Activated CD8-positive, alpha-beta memory T cell treated with anti-CD3 and anti-CD28 coated beads, Interleukin-2, amount 10 ng/mL, durations not matched to agents 7 days and 5 days (primary cell): Measurements from ENCODE around the gene TCOF1. TPM values are rescaled to one million over a fixed set of nuclear protein-coding genes. Genes with fewer than 3 reads are reported as not detected.
A peak's percentile ranks its signal among the peaks of the same experiment; 100 is the strongest.

Source experiments
- ATAC-seq: fragments of 150-1000 bp; cut with Tn5 transposase; one replicate; pipeline ENCODE4 v1.10.0; 2021; ENCODE audit warnings: moderate library complexity
- CTCF ChIA-PET: fragments of 350-600 bp; sonication (Branson Sonifier 250); formaldehyde crosslinking; loops from one replicate; lab custom pipeline; 2021; ENCODE audit warnings: antibody characterized with exemption; lab: Charles Lee
- DNase-seq: peaks from one replicate; pipeline ENCODE4 v3.0.0-alpha.2; 2020
- H3K27ac Mint-ChIP-seq: one replicate; pipeline ENCODE4 v1.8.0; 2021; ENCODE audit warnings: mild to moderate bottlenecking, mixed read lengths
- H3K27me3 Mint-ChIP-seq: one replicate; pipeline ENCODE4 v1.8.0; 2021; ENCODE audit warnings: mixed read lengths
- H3K36me3 Mint-ChIP-seq: one replicate; pipeline ENCODE4 v1.8.0; 2021; ENCODE audit warnings: mild to moderate bottlenecking, mixed read lengths
- H3K4me1 Mint-ChIP-seq: one replicate; pipeline ENCODE4 v1.8.0; 2021; ENCODE audit warnings: mixed read lengths
- H3K4me3 Mint-ChIP-seq: one replicate; pipeline ENCODE4 v1.8.0; 2021; ENCODE audit warnings: mild to moderate bottlenecking, moderate library complexity, mixed read lengths
- H3K9me3 Mint-ChIP-seq: one replicate; pipeline ENCODE4 v1.8.0; 2022; ENCODE audit warnings: low read depth, mixed read lengths
- total RNA-seq, 2 experiments: library from RNA; stranded (reverse); gene quantifications; one replicate each; pipeline ENCODE4 v1.2.3, GENCODE V29; 2021

Gene TCOF1
- total RNA-seq, 2 experiments from 2014 or later, result 95.3 to 96.9 TPM

- peaks cover 17% of the 10 kb centered on the region for H3K27me3 Mint-ChIP-seq
- no peak for DNase-seq
- no peak for ATAC-seq
- CTCF ChIA-PET, result no interaction called here
- no peak overlapping the region for H3K4me3 Mint-ChIP-seq
- no peaks in the 10 kb centered on the region for H3K9me3 Mint-ChIP-seq
- H3K27ac Mint-ChIP-seq, result no peak overlapping the region
- no peaks in the 10 kb centered on the region for H3K36me3 Mint-ChIP-seq
- no peaks in the 10 kb centered on the region for H3K4me1 Mint-ChIP-seq
Measured at GRCh38 chr5:150329881-150330876, 27.3 kb upstream of the TCOF1 start.

GRCh38 chr5:150333400-150333799 lies 24.1 kb upstream of the TCOF1 start:
- no peak for DNase-seq
- Mint-ChIP-seq H3K36me3 (no peaks in the 10 kb centered on the region), H3K4me3 (no peak overlapping the region), H3K9me3 (no peaks in the 10 kb centered on the region), H3K27ac (no peak overlapping the region), H3K4me1 (no peaks in the 10 kb centered on the region), H3K27me3 (peaks cover 17% of the 10 kb centered on the region)
- ATAC-seq, result no peak
- CTCF ChIA-PET, result interaction anchor here (1.3 to 1.4 kb wide), 2 partner anchors 16 to 18 kb away, joined by 3 read pairs; no protein-coding TSS in a partner anchor

GRCh38 chr5:150335778-150336177 lies 21.7 kb upstream of the TCOF1 start:
- peaks cover under 1% of the 10 kb centered on the region for H3K4me1 Mint-ChIP-seq
- CTCF ChIA-PET, result no interaction called here
- H3K27me3 Mint-ChIP-seq, result peaks cover 7% of the 10 kb centered on the region
- no peaks in the 10 kb centered on the region for H3K36me3 Mint-ChIP-seq
- DNase-seq (no peak), ATAC-seq (no peak)
- no peak overlapping the region for H3K27ac Mint-ChIP-seq
- H3K9me3 Mint-ChIP-seq, result no peaks in the 10 kb centered on the region
- H3K4me3 Mint-ChIP-seq, result no peak overlapping the region

GRCh38 chr5:150338546-150338945 lies 19.0 kb upstream of the TCOF1 start:
- no peak for ATAC-seq
- Mint-ChIP-seq H3K27me3 (peaks cover 9% of the 10 kb centered on the region), H3K4me3 (no peak overlapping the region), H3K36me3 (no peaks in the 10 kb centered on the region), H3K4me1 (peaks cover 28% of the 10 kb centered on the region), H3K9me3 (no peaks in the 10 kb centered on the region), H3K27ac (no peak overlapping the region)
- DNase-seq, result no peak
- CTCF ChIA-PET, result no interaction called here

- Mint-ChIP-seq H3K27me3 (peaks cover 9% of the 10 kb centered on the region), H3K4me3 (no peak overlapping the region), H3K4me1 (peaks cover 28% of the 10 kb centered on the region), H3K9me3 (no peaks in the 10 kb centered on the region), H3K36me3 (no peaks in the 10 kb centered on the region), H3K27ac (no peak overlapping the region)
- CTCF ChIA-PET, result no interaction called here
- ATAC-seq (no peak), DNase-seq (no peak)
Measured at GRCh38 chr5:150339165-150339564, 18.3 kb upstream of the TCOF1 start.

- no peak for ATAC-seq
- Mint-ChIP-seq H3K27ac (no peak overlapping the region), H3K36me3 (no peaks in the 10 kb centered on the region), H3K27me3 (peaks cover 6% of the 10 kb centered on the region), H3K9me3 (no peaks in the 10 kb centered on the region), H3K4me3 (no peak overlapping the region), H3K4me1 (peaks cover 31% of the 10 kb centered on the region)
- CTCF ChIA-PET, result no interaction called here
- DNase-seq, result no peak
Measured at GRCh38 chr5:150339841-150340240, 17.7 kb upstream of the TCOF1 start.

GRCh38 chr5:150340614-150341255 lies 16.8 kb upstream of the TCOF1 start:
- peaks cover 31% of the 10 kb centered on the region for H3K4me1 Mint-ChIP-seq
- H3K36me3 Mint-ChIP-seq, result no peaks in the 10 kb centered on the region
- CTCF ChIA-PET, result interaction anchor here (0.6 to 0.7 kb wide), 2 partner anchors 56 to 952 kb away, joined by 3 to 4 read pairs; no protein-coding TSS in a partner anchor
- ATAC-seq (no peak), DNase-seq (no peak)
- H3K9me3 Mint-ChIP-seq, result no peaks in the 10 kb centered on the region
- H3K27ac Mint-ChIP-seq, result no peak overlapping the region
- H3K27me3 Mint-ChIP-seq, result peaks cover 5% of the 10 kb centered on the region
- no peak overlapping the region for H3K4me3 Mint-ChIP-seq

GRCh38 chr5:150341331-150341730 lies 16.2 kb upstream of the TCOF1 start:
- Mint-ChIP-seq H3K27me3 (peaks cover 5% of the 10 kb centered on the region), H3K4me1 (peaks cover 31% of the 10 kb centered on the region), H3K4me3 (no peak overlapping the region), H3K27ac (no peak overlapping the region), H3K9me3 (no peaks in the 10 kb centered on the region), H3K36me3 (no peaks in the 10 kb centered on the region)
- ATAC-seq (no peak), DNase-seq (no peak)
- CTCF ChIA-PET, result interaction anchor here (0.6 to 1.8 kb wide), 2 partner anchors 9 to 55 kb away, joined by 3 to 8 read pairs; no protein-coding TSS in a partner anchor

- Mint-ChIP-seq H3K4me1 (peaks cover 33% of the 10 kb centered on the region), H3K27me3 (peaks cover 5% of the 10 kb centered on the region), H3K9me3 (no peaks in the 10 kb centered on the region), H3K36me3 (no peaks in the 10 kb centered on the region), H3K4me3 (no peak overlapping the region), H3K27ac (no peak overlapping the region)
- DNase-seq (no peak), ATAC-seq (no peak)
- CTCF ChIA-PET, result interaction anchor here (1.1 to 1.8 kb wide), 4 partner anchors 9 to 135 kb away, joined by 3 to 8 read pairs (median 3); no protein-coding TSS in a partner anchor
Measured at GRCh38 chr5:150341989-150342388, 15.5 kb upstream of the TCOF1 start.

GRCh38 chr5:150342583-150342982 lies 14.9 kb upstream of the TCOF1 start:
- ATAC-seq (peak; percentile 61), DNase-seq (peak; percentile 60)
- Mint-ChIP-seq H3K27me3 (peaks cover 5% of the 10 kb centered on the region), H3K36me3 (no peaks in the 10 kb centered on the region), H3K27ac (peak overlapping the region; percentile 48), H3K4me3 (no peak overlapping the region), H3K4me1 (peaks cover 38% of the 10 kb centered on the region), H3K9me3 (no peaks in the 10 kb centered on the region)
- CTCF ChIA-PET, result interaction anchor here (1.1 to 1.8 kb wide), 4 partner anchors 8 to 136 kb away, joined by 3 to 8 read pairs (median 3); no protein-coding TSS in a partner anchor

GRCh38 chr5:150343994-150344631 lies 13.4 kb upstream of the TCOF1 start:
- H3K27me3 Mint-ChIP-seq, result peaks cover 5% of the 10 kb centered on the region
- CTCF ChIA-PET, result no interaction called here
- ATAC-seq (no peak), DNase-seq (no peak)
- H3K36me3 Mint-ChIP-seq, result no peaks in the 10 kb centered on the region
- H3K9me3 Mint-ChIP-seq, result no peaks in the 10 kb centered on the region
- peaks cover 45% of the 10 kb centered on the region for H3K4me1 Mint-ChIP-seq
- H3K27ac Mint-ChIP-seq, result no peak overlapping the region
- no peak overlapping the region for H3K4me3 Mint-ChIP-seq

- peaks cover 2% of the 10 kb centered on the region for H3K27me3 Mint-ChIP-seq
- no peak overlapping the region for H3K4me3 Mint-ChIP-seq
- DNase-seq (no peak), ATAC-seq (no peak)
- H3K36me3 Mint-ChIP-seq, result no peaks in the 10 kb centered on the region
- CTCF ChIA-PET, result no interaction called here
- no peaks in the 10 kb centered on the region for H3K9me3 Mint-ChIP-seq
- no peak overlapping the region for H3K27ac Mint-ChIP-seq
- H3K4me1 Mint-ChIP-seq, result peaks cover 49% of the 10 kb centered on the region
Measured at GRCh38 chr5:150345716-150346115, 11.8 kb upstream of the TCOF1 start.

GRCh38 chr5:150346592-150346991 lies 10.9 kb upstream of the TCOF1 start:
- no peak overlapping the region for H3K27ac Mint-ChIP-seq
- CTCF ChIA-PET, result no interaction called here
- H3K27me3 Mint-ChIP-seq, result peaks cover 2% of the 10 kb centered on the region
- H3K36me3 Mint-ChIP-seq, result no peaks in the 10 kb centered on the region
- H3K9me3 Mint-ChIP-seq, result no peaks in the 10 kb centered on the region
- no peak for ATAC-seq
- no peak for DNase-seq
- H3K4me1 Mint-ChIP-seq, result peaks cover 49% of the 10 kb centered on the region
- H3K4me3 Mint-ChIP-seq, result no peak overlapping the region
